Astrocyte (in vitro differentiated cells and primary cell): ENCODE measurements around the gene GLYR1. TPM values are rescaled to one million over a fixed set of nuclear protein-coding genes. Genes with fewer than 3 reads are reported as not detected.

Experiments
- DNase-seq: peaks from one replicate; pipeline ENCODE4 v3.0.0-alpha.2; 2010; ENCODE audit warnings: low read depth
- FAIRE-seq: peaks from 2 replicates; lab custom pipeline; 2011; peaks lifted over from hg19 to GRCh38; lab: Jason Lieb, UNC
- H2AFZ ChIP-seq: 2 replicates; pipeline ENCODE4 v1.6.0; 2012; ENCODE audit warnings: low read depth, low read length, inconsistent platforms
- H3K27ac ChIP-seq: 2 replicates; pipeline ENCODE4 v1.5.1; 2011; ENCODE audit warnings: low read depth, low read length, inconsistent platforms
- H3K27me3 ChIP-seq: 2 replicates; pipeline ENCODE4 v1.6.0; 2011; ENCODE audit warnings: low read length, inconsistent platforms; ENCODE audit not compliant: insufficient read depth
- H3K36me3 ChIP-seq: 2 replicates; pipeline ENCODE4 v1.5.1; 2011; ENCODE audit warnings: low read length, inconsistent platforms; ENCODE audit not compliant: insufficient read depth
- H3K4me1 ChIP-seq: 2 replicates; pipeline ENCODE4 v1.5.1; 2011; ENCODE audit warnings: low read length, inconsistent platforms; ENCODE audit not compliant: insufficient read depth
- H3K4me2 ChIP-seq: 2 replicates; pipeline ENCODE4 v1.6.0; 2012; ENCODE audit warnings: low read length, inconsistent platforms
- H3K4me3 ChIP-seq: 2 replicates; pipeline ENCODE4 v1.5.1; 2011; ENCODE audit warnings: low read depth, mild to moderate bottlenecking, low read length, inconsistent platforms; ENCODE audit not compliant: insufficient read depth
- H3K79me2 ChIP-seq: 2 replicates; pipeline ENCODE4 v1.6.0; 2012; ENCODE audit warnings: mild to moderate bottlenecking, low read length, inconsistent platforms; ENCODE audit not compliant: insufficient read depth
- H3K9ac ChIP-seq: 2 replicates; pipeline ENCODE4 v1.6.0; 2012; ENCODE audit warnings: mild to moderate bottlenecking, low read length, inconsistent platforms
- H3K9me3 ChIP-seq: 2 replicates; pipeline ENCODE4 v1.5.1; 2012; ENCODE audit warnings: low read depth, mild to moderate bottlenecking, low read length, inconsistent platforms; ENCODE audit not compliant: insufficient read depth
- H4K20me1 ChIP-seq: 2 replicates; pipeline ENCODE4 v1.6.0; 2012; ENCODE audit warnings: low read length, inconsistent platforms; ENCODE audit not compliant: insufficient read depth
- H3K27ac Mint-ChIP-seq: one replicate; pipeline ENCODE4 v1.8.0; 2021; ENCODE audit warnings: mild to moderate bottlenecking, mixed read lengths; ENCODE audit not compliant: unreplicated experiment
- H3K27me3 Mint-ChIP-seq: one replicate; pipeline ENCODE4 v1.8.0; 2021; ENCODE audit warnings: low read depth, mixed read lengths; ENCODE audit not compliant: unreplicated experiment
- H3K36me3 Mint-ChIP-seq: one replicate; pipeline ENCODE4 v1.8.0; 2021; ENCODE audit warnings: low read depth, mixed read lengths; ENCODE audit not compliant: unreplicated experiment
- H3K4me1 Mint-ChIP-seq: one replicate; pipeline ENCODE4 v1.8.0; 2021; ENCODE audit warnings: low read depth, mixed read lengths; ENCODE audit not compliant: unreplicated experiment
- H3K4me3 Mint-ChIP-seq: one replicate; pipeline ENCODE4 v1.8.0; 2021; ENCODE audit warnings: mild to moderate bottlenecking, moderate library complexity, mixed read lengths; ENCODE audit not compliant: unreplicated experiment
- H3K9me3 Mint-ChIP-seq: one replicate; pipeline ENCODE4 v1.8.0; 2021; ENCODE audit warnings: mild to moderate bottlenecking, mixed read lengths; ENCODE audit not compliant: unreplicated experiment
- EZH2 ChIP-seq: IDR thresholded peaks from 2 replicates; pipeline ENCODE4 v1.6.1; 2012; ENCODE audit warnings: mild to moderate bottlenecking, low read length, inconsistent platforms; ENCODE audit not compliant: insufficient read depth
- total RNA-seq: library from RNA; stranded (reverse); gene quantifications from 2 replicates; pipeline ENCODE4 v1.2.1, GENCODE V29; 2021
- TF ChIP-seq, protein P1 (sequence below): IDR thresholded peaks from 2 replicates; pipeline ENCODE4 v1.5.1; 2011; ENCODE audit warnings: low read depth, mild to moderate bottlenecking, inconsistent platforms, low read length, moderate library complexity; ENCODE audit not compliant: insufficient read depth

The GLYR1 gene
- total RNA-seq, 1 donor from 2014 or later: 77.8 TPM

DNA sequence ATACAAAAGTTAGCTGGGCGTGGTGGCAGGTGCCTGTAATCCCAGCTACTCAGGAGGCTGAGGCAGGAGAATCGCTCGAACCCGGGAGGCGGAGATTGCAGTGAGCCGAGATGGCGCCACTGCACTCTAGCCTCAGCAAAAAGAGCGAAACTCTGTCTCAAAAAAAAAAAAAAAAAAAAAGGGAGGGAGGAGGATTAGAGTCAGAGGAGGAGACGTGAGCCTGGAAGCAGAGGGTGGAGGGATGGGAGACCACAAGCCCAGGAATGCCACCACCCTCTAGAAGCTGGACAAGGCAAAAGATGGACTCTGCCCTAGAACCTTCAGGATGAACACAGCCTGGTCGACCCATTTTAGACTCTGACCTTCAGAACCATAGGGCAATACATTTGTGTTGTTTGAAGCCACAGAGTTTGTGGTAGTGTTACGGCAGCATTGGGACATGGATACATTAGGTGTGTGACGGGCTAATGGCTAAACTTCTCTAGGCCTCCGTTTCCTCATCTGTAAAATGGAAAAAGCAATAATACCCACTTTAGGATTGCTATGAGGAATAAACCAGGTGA is 54.1 kb downstream of the GLYR1 start:
- Histone ChIP-seq H3K79me2 (no peaks in the 10 kb centered on the region), H3K9ac (no peak overlapping the region), H3K27ac (no peak overlapping the region), H3K4me3 (no peak overlapping the region), H4K20me1 (no peaks in the 10 kb centered on the region), H3K27me3 (no peaks in the 10 kb centered on the region), H3K36me3 (no peaks in the 10 kb centered on the region), H3K4me2 (no peak overlapping the region), H3K9me3 (no peaks in the 10 kb centered on the region), H2AFZ (no peak overlapping the region), H3K4me1 (no peaks in the 10 kb centered on the region)
- no peak for DNase-seq
- Mint-ChIP-seq H3K4me3 (no peak overlapping the region), H3K9me3 (peaks cover 5% of the 10 kb centered on the region), H3K36me3 (peaks cover 3% of the 10 kb centered on the region), H3K4me1 (no peaks in the 10 kb centered on the region), H3K27me3 (peaks cover 1% of the 10 kb centered on the region), H3K27ac (no peak overlapping the region)
- TF ChIP-seq, protein P1, sequence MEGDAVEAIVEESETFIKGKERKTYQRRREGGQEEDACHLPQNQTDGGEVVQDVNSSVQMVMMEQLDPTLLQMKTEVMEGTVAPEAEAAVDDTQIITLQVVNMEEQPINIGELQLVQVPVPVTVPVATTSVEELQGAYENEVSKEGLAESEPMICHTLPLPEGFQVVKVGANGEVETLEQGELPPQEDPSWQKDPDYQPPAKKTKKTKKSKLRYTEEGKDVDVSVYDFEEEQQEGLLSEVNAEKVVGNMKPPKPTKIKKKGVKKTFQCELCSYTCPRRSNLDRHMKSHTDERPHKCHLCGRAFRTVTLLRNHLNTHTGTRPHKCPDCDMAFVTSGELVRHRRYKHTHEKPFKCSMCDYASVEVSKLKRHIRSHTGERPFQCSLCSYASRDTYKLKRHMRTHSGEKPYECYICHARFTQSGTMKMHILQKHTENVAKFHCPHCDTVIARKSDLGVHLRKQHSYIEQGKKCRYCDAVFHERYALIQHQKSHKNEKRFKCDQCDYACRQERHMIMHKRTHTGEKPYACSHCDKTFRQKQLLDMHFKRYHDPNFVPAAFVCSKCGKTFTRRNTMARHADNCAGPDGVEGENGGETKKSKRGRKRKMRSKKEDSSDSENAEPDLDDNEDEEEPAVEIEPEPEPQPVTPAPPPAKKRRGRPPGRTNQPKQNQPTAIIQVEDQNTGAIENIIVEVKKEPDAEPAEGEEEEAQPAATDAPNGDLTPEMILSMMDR: no peak
- TF ChIP-seq EZH2: no peak
- no peak for FAIRE-seq

DNA sequence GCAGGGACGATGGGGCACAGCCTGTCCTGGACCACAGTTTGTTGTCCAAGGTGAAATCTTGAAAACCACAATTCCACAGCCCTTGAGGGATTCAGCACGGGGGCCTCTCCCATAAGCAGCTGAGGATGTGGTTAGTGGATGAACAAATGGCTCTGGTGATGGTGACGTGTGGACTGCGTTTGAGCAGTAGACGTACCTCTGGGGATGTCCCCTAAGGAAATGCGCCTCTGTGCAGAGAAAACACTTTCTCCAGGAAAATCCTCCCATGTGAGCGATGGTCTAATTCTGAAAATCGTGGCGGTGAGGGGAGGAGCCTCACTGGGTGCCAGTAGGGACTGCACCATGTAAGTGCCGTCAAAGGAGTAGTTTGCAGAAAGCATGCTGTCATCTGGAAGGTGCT is 56.2 kb downstream of the GLYR1 start:
- no peak overlapping the region for H3K27ac Mint-ChIP-seq

DNA sequence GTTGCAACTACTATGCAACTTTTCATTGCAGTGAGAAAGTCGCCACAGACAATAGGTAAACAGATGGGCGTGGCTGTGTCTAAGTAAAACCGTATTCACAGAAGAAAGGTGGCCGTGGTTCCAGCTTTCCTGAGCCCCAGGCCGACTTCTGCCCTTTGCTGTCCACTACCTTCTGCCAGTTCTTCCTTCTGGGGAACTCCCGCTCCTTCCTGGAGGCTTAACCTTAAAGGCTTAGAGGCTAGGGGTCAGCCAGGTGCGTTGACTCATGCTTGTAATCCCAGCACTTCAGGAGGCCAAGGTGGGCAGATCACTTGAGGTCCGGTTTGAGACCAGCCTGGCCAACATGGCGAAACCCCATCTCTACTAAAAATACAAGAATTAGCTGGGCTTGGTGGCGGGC is 56.8 kb downstream of the GLYR1 start:
- Mint-ChIP-seq H3K27ac (no peak overlapping the region), H3K36me3 (peaks cover 5% of the 10 kb centered on the region), H3K4me3 (no peak overlapping the region), H3K27me3 (peaks cover 5% of the 10 kb centered on the region), H3K4me1 (no peaks in the 10 kb centered on the region), H3K9me3 (peaks cover 5% of the 10 kb centered on the region)
- Histone ChIP-seq H3K27me3 (no peaks in the 10 kb centered on the region), H3K79me2 (no peaks in the 10 kb centered on the region), H3K36me3 (no peaks in the 10 kb centered on the region), H3K4me2 (no peak overlapping the region), H3K4me3 (no peak overlapping the region), H3K9me3 (no peaks in the 10 kb centered on the region), H3K27ac (no peak overlapping the region), H2AFZ (no peak overlapping the region), H3K9ac (no peak overlapping the region), H3K4me1 (no peaks in the 10 kb centered on the region), H4K20me1 (no peaks in the 10 kb centered on the region)
- no peak for TF ChIP-seq EZH2
- TF ChIP-seq, protein P1: no peak
- no peak for DNase-seq
- FAIRE-seq: no peak

More for the DNA sequence above, 56.2 kb downstream of the GLYR1 start:
- no peaks in the 10 kb centered on the region for H3K4me1 Mint-ChIP-seq
- H3K4me1 ChIP-seq: no peaks in the 10 kb centered on the region
- H2AFZ ChIP-seq: no peak overlapping the region
- no peak overlapping the region for H3K9ac ChIP-seq
- H3K4me2 ChIP-seq: no peak overlapping the region
- no peak overlapping the region for H3K4me3 Mint-ChIP-seq
- peaks cover 5% of the 10 kb centered on the region for H3K9me3 Mint-ChIP-seq
- H3K27ac ChIP-seq: no peak overlapping the region
- FAIRE-seq: no peak
- no peaks in the 10 kb centered on the region for H3K27me3 ChIP-seq
- no peaks in the 10 kb centered on the region for H3K79me2 ChIP-seq
- no peak overlapping the region for H3K4me3 ChIP-seq
- H3K9me3 ChIP-seq: no peaks in the 10 kb centered on the region
- TF ChIP-seq, protein P1: no peak
- no peak for TF ChIP-seq EZH2
- H3K36me3 Mint-ChIP-seq: peaks cover 5% of the 10 kb centered on the region
- H4K20me1 ChIP-seq: no peaks in the 10 kb centered on the region
- H3K36me3 ChIP-seq: no peaks in the 10 kb centered on the region
- H3K27me3 Mint-ChIP-seq: peaks cover 5% of the 10 kb centered on the region
- DNase-seq: no peak
